ENCODE results near the gene MRI1. TPM values are rescaled to one million over a fixed set of nuclear protein-coding genes. Genes with fewer than 3 reads are reported as not detected.

MRI1 gene
- total RNA-seq: 10 to 100 TPM; 31.3 to 34.1 TPM

DNA sequence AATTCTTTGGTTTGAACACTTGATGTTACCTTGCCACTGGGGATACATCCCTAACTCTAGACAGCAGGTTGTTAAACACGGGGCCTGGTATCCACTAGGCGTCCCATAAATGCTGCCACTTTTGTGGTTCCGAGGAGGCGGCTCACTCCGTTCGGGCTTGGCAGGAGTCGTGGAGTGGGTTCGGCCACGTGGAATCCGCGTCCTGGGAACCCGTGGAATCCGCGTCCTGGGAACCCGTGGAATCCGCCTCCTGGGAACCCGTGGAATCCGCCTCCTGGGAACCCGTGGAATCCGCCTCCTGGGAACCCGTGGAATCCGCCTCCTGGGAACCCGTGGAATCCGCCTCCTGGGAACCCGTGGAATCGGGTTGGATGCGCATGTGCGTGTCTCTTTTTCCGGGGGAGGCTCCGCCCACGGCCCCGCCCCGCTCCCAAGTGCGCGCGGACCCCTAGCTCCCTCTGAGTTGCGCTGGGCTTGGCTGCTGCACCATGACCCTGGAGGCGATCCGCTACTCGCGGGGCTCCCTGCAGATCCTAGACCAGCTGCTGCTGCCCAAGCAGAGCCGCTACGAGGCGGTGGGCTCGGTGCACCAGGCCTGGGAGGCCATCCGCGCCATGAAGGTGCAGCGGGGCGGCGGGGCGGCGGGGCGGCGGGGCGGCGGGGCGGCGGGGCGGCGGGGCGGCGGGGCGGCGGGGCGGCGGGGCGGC, at the start of gene MRI1:
MRI1 (plus strand) TSS at position 422 of the 707 bp plus-strand sequence; CDS start at position 489, 67 bp downstream.

DNA sequence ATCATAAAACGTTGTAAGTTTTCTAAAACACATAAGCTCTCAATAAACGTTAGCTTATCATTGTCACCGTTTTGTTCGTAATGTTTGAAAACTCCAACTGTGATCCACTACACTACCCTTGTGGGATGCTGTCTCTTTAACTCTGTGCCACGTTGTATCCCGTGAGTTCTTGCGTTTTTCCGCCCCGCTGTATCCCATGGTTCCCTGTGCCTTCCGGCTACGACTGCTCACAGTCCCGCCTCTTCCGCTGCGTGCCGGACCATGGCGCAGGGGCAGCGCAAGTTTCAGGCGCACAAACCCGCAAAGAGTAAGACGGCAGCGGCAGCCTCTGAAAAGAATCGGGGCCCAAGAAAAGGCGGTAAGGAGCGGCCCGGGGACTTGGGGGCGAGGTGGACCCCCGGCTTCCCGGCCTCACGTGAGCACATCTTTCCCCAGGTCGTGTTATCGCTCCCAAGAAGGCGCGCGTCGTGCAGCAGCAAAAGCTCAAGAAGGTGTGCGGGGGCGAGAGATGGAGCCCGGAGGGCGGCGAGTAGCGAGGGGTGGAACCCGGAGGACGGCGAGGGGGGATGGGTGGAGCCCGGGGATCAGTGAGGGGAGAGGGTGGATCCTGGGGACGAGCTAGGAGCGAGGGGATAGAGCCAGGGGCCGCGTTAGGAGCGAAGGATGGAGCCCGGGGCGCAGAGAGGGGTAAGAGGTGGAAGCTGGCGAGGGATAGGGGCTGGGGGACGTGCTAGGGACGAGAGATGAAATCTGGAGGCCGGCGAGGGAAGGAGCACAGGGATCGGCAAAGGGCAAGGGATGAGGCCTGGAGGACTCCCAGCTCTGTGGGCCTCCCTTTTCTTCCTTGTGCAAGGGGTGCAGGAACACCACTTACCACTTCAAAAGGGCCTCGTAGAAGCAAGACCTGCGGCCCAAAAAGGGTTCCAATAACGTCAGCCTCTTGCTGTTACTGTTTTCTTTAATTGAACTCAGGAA, 10.2 kb downstream of the MRI1 start, which contains the start of gene C19orf53:
C19orf53 (plus strand) TSS at position 240 of the 975 bp plus-strand sequence; CDS start at position 262, 22 bp downstream.

DNA sequence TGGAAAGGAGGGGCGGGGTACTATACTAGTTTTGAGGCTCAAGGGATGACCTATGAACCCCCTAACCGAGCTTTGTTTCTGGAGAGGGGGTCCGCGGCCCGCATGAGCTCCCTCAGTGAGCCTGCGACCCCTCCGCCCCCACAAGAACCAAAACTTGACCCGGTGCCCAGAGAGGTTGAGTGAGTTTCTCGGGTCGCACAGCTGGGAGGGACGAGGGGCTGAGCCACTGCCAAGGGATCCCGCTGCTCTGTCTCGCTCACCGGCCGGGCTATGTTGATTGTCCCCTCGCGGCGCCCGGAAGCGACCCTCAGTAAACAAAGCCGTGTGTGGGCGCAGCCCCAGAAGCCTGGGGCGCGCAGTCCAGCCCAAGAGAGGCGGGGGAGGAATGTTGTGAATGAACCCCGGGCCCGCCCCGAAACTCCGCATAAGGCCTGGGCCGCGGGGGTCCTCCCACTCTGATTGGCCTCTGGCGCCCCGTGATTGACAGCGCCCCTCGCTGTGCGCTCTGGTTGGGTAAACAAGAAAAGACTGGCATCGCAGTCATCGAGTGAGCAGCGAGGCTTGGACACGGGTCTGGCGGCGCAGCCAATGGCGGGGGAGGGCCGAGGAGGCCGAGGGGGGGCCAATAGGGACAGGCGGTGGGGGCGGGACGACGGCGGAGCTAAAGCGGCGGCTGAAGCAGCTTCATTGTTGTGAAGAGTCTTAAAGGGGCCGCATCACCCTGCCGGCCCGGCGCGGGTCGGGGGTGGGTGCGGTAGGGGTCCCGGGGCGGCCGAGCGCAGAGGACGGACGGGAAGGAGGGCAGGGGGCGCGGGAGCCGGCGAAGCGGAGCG, 30.7 kb downstream of the MRI1 start, which contains the start of gene ZSWIM4:
ZSWIM4 (plus strand) TSS at position 687 of the 833 bp plus-strand sequence. CDS start 206 bp downstream, outside the sequence.

Other genes with a start within 250 kb of the MRI1 start
- 100 to 1,000 TPM; 100 to 105 TPM for gene C19orf53, start 9.9 kb downstream of the MRI1 start, total RNA-seq
- gene ZSWIM4, start 30.9 kb downstream of the MRI1 start, total RNA-seq: 10 to 100 TPM in 1 of 2 experiments, 1 to 10 TPM in 1; 9.8 to 10.6 TPM
- gene NANOS3, start 112.6 kb downstream of the MRI1 start, total RNA-seq: under 1 TPM in 1 of 2 experiments, not detected in 1; 0.55 TPM
- gene BRME1, start 141.6 kb downstream of the MRI1 start, total RNA-seq: 1 to 10 TPM; 5.1 to 5.8 TPM
- gene CC2D1A, start 141.7 kb downstream of the MRI1 start, total RNA-seq: 10 to 100 TPM; 27.9 to 31.5 TPM
- gene PODNL1, start 173.9 kb downstream of the MRI1 start, total RNA-seq: under 1 TPM; 0.50 to 0.70 TPM
- gene DCAF15, start 188.0 kb downstream of the MRI1 start, total RNA-seq: 10 to 100 TPM; 66.7 to 69.5 TPM
- 10 to 100 TPM; 15.6 to 16.8 TPM for gene RFX1, start 241.8 kb downstream of the MRI1 start, total RNA-seq